Keratinocyte (primary cell): ENCODE results near the gene ZFR2. TPM values are rescaled to one million over a fixed set of nuclear protein-coding genes. Genes with fewer than 3 reads are reported as not detected.

ENCODE experiments used
- DNase-seq: peaks from one replicate; pipeline ENCODE4 v3.0.0-alpha.2; 2011; ENCODE audit warnings: low read depth, missing footprints, low spot score
- FAIRE-seq: peaks from 2 replicates; lab custom pipeline; 2011; peaks lifted over from hg19 to GRCh38; lab: Jason Lieb, UNC
- H2AFZ ChIP-seq: 2 replicates; pipeline ENCODE4 v1.6.0; 2012; ENCODE audit warnings: low read length, control low read depth, inconsistent platforms; ENCODE audit not compliant: control insufficient read depth
- H3K27ac ChIP-seq: 2 replicates; pipeline ENCODE4 v1.5.1; 2011; ENCODE audit warnings: low read length; ENCODE audit not compliant: control insufficient read depth, insufficient read depth
- H3K27me3 ChIP-seq: 3 replicates; pipeline ENCODE4 v1.6.0; 2011; ENCODE audit warnings: low read length; ENCODE audit not compliant: control insufficient read depth, insufficient read depth; ENCODE audit errors: extremely low read depth
- H3K36me3 ChIP-seq, 2 experiments: 2 replicates in 1 of 2; 3 replicates in 1 of 2; pipeline ENCODE4 v1.5.1; 2011; ENCODE audit warnings: low read length in 2 of 2, mild to moderate bottlenecking in 1 of 2; ENCODE audit not compliant: control insufficient read depth in 2 of 2, insufficient read depth in 2 of 2; ENCODE audit errors: extremely low read depth in 1 of 2
- H3K4me1 ChIP-seq: 3 replicates; pipeline ENCODE4 v1.5.1; 2011; ENCODE audit warnings: low read length; ENCODE audit not compliant: control insufficient read depth, insufficient read depth; ENCODE audit errors: extremely low read depth
- H3K4me2 ChIP-seq: 3 replicates; pipeline ENCODE4 v1.6.0; 2011; ENCODE audit warnings: low read depth, low read length; ENCODE audit not compliant: control insufficient read depth, insufficient read depth; ENCODE audit errors: extremely low read depth
- H3K4me3 ChIP-seq, 3 experiments: fragments of 200-600 bp in 1 of 3; sonication (generic) in 1 of 3; 2 replicates in 2 of 3; 3 replicates in 1 of 3; pipeline ENCODE4 v1.5.1; 2011 to 2016; ENCODE audit warnings: low read length in 3 of 3, mild to moderate bottlenecking in 3 of 3, control low read depth in 2 of 3, inconsistent platforms in 1 of 3, low read depth in 1 of 3, mixed read lengths in 1 of 3, mixed run types in 1 of 3, moderate library complexity in 1 of 3; ENCODE audit not compliant: control insufficient read depth in 2 of 3, insufficient read depth in 2 of 3; ENCODE audit errors: extremely low read depth in 1 of 3
- H3K79me2 ChIP-seq: 2 replicates; pipeline ENCODE4 v1.6.0; 2012; ENCODE audit warnings: low read length; ENCODE audit not compliant: control insufficient read depth, insufficient read depth
- H3K9ac ChIP-seq: 3 replicates; pipeline ENCODE4 v1.6.0; 2011; ENCODE audit warnings: low read length; ENCODE audit not compliant: control insufficient read depth, insufficient read depth; ENCODE audit errors: extremely low read depth
- H3K9me1 ChIP-seq: 3 replicates; pipeline ENCODE4 v1.6.0; 2011; ENCODE audit warnings: low read length; ENCODE audit not compliant: control insufficient read depth, insufficient read depth; ENCODE audit errors: extremely low read depth
- H3K9me3 ChIP-seq: 2 replicates; pipeline ENCODE4 v1.5.1; 2012; ENCODE audit warnings: low read depth, low read length; ENCODE audit not compliant: control insufficient read depth
- H4K20me1 ChIP-seq: 3 replicates; pipeline ENCODE4 v1.6.0; 2011; ENCODE audit warnings: low read length; ENCODE audit not compliant: control insufficient read depth, insufficient read depth; ENCODE audit errors: extremely low read depth
- EZH2 ChIP-seq: IDR thresholded peaks from one replicate; pipeline ENCODE4 v1.6.1; 2012; ENCODE audit warnings: inconsistent platforms, mild to moderate bottlenecking, low read length, moderate library complexity
- dilution Hi-C: fragments of 300-500 bp; cut with MboI; formaldehyde crosslinking; loops from one replicate; pipeline ENCODE4 v1.7.0; 2020; ENCODE audit warnings: low sequenced_read_pairs; ENCODE audit not compliant: extremely low pct_ligation_motif_present
- polyA plus RNA-seq, 5 experiments: library from polyadenylated mRNA; depleted of rRNA in 3 of 5; stranded (reverse) in 3 of 5; stranded (forward) in 1 of 5; unstranded in 1 of 5; fragments of >200 nt; gene quantifications; 1 replicate in 1 of 5; 2 replicates in 3 of 5; 3 replicates in 1 of 5; pipeline versions ENCODE4 v1.2.1 to v1.2.3, GENCODE V29; 2011 to 2012; ENCODE audit warnings: missing spikeins in 2 of 5, low read depth in 1 of 5, low replicate concordance in 1 of 5
- TF ChIP-seq, protein P1 (sequence below), 3 experiments: IDR thresholded peaks in 1 of 3; conservative IDR thresholded peaks in 1 of 3; optimal IDR thresholded peaks in 1 of 3; 2 replicates in 2 of 3; 3 replicates in 1 of 3; pipeline versions ENCODE3 to v1.5.1; 2011; ENCODE audit warnings: low read length in 3 of 3, mild to moderate bottlenecking in 3 of 3, moderate library complexity in 2 of 3, control low read depth in 1 of 3, inconsistent platforms in 1 of 3; ENCODE audit not compliant: insufficient read depth in 2 of 3; ENCODE audit errors: extremely low read depth in 1 of 3

ZFR2 gene
- polyA plus RNA-seq, 1 donor (not counting 4 experiments of a cell fraction or from before 2014, with no cell fraction given): not detected

GRCh38 chr19:3840804-3841203 is 28.0 kb downstream of the ZFR2 start:
- Histone ChIP-seq H3K79me2 (no peaks in the 10 kb centered on the region), H3K36me3 (no peaks in the 10 kb centered on the region), H3K9me1 (no peaks in the 10 kb centered on the region), H4K20me1 (peaks cover 6% of the 10 kb centered on the region), H3K27ac (no peak overlapping the region), H3K9me3 (peaks cover 9% of the 10 kb centered on the region), H3K27me3 (peaks cover 45% of the 10 kb centered on the region), H2AFZ (no peak overlapping the region), H3K4me1 (no peaks in the 10 kb centered on the region), H3K9ac (no peak overlapping the region), H3K4me3 (no peak overlapping the region), H3K4me2 (no peak overlapping the region)
- FAIRE-seq (no peak), DNase-seq (no peak)
- dilution Hi-C loops: no loop called here
- TF ChIP-seq EZH2: no peak
- TF ChIP-seq, protein P1, sequence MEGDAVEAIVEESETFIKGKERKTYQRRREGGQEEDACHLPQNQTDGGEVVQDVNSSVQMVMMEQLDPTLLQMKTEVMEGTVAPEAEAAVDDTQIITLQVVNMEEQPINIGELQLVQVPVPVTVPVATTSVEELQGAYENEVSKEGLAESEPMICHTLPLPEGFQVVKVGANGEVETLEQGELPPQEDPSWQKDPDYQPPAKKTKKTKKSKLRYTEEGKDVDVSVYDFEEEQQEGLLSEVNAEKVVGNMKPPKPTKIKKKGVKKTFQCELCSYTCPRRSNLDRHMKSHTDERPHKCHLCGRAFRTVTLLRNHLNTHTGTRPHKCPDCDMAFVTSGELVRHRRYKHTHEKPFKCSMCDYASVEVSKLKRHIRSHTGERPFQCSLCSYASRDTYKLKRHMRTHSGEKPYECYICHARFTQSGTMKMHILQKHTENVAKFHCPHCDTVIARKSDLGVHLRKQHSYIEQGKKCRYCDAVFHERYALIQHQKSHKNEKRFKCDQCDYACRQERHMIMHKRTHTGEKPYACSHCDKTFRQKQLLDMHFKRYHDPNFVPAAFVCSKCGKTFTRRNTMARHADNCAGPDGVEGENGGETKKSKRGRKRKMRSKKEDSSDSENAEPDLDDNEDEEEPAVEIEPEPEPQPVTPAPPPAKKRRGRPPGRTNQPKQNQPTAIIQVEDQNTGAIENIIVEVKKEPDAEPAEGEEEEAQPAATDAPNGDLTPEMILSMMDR (optimal IDR thresholded peaks at IDR 0.05 in 1 of 3, IDR thresholded peaks at IDR 0.05 in 1 of 3, conservative IDR thresholded peaks at IDR 0.05 in 1 of 3; ENCODE audit: extremely low read depth in 1 of 3, insufficient read depth in 2 of 3, low read length in 3 of 3): no peak

- Histone ChIP-seq H3K36me3 (no peaks in the 10 kb centered on the region), H3K4me2 (no peak overlapping the region), H3K27me3 (peaks cover 42% of the 10 kb centered on the region), H3K4me3 (no peak overlapping the region), H3K9me3 (peaks cover 9% of the 10 kb centered on the region), H2AFZ (no peak overlapping the region), H3K27ac (no peak overlapping the region), H4K20me1 (peaks cover 6% of the 10 kb centered on the region), H3K9me1 (no peaks in the 10 kb centered on the region), H3K4me1 (no peaks in the 10 kb centered on the region), H3K9ac (no peak overlapping the region), H3K79me2 (no peaks in the 10 kb centered on the region)
- DNase-seq (no peak), FAIRE-seq (no peak)
- TF ChIP-seq, protein P1 (optimal IDR thresholded peaks at IDR 0.05 in 1 of 3, IDR thresholded peaks at IDR 0.05 in 1 of 3, conservative IDR thresholded peaks at IDR 0.05 in 1 of 3; ENCODE audit: extremely low read depth in 1 of 3, insufficient read depth in 2 of 3, low read length in 3 of 3): no peak
- no peak for TF ChIP-seq EZH2
- dilution Hi-C loops: no loop called here
These were observed 28.9 kb downstream of the ZFR2 start for GRCh38 chr19:3839941-3840340.
